ENCODE measurements around the gene MYO1H.
"Not testable (repeated sequence)": the region's sequence is repeated elsewhere in the genome, so short reads cannot be mapped to it uniquely, and the experiment has no call there.

MYO1H gene

DNA sequence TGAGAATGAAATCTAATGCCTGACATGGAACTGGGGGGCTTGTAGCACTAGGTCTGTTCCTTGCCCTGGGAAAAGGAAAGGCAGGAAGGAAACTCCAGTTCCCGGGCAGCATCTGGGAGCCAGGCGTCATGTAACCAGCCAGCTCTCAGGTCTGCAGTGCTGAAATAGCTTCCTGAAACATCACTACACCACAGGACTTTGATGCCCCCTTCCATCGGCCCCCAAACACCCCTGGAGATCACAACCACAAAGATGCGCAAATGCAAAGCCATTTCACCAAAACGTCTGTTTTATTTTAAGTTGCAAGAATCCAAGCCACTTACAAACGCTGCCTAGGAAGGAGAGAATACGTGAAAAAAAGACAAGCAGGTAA lies 88.5 kb downstream of the MYO1H start:
- POLR2A ChIA-PET, result no interaction called here

GRCh38 chr12:109439181-109439580 lies 91.5 kb downstream of the MYO1H start:
- ChIA-PET CTCF (interaction anchor here (1.3 to 9.6 kb wide), 2 partner anchors 11 kb away, joined by 4 to 61 read pairs; no protein-coding TSS in a partner anchor), POLR2A (no interaction called here)
- no peak for TF ChIP-seq CTCF (IDR thresholded peaks at IDR 0.05; ENCODE audit: insufficient read depth, low read length, missing control alignments)
- no peak for DNase-seq (ENCODE audit: low read depth, low spot score)
- no peak overlapping the region for H3K4me3 ChIP-seq (ENCODE audit: low read depth, low read length)

More for the DNA sequence above, 88.5 kb downstream of the MYO1H start:
- DNase-seq (ENCODE audit: low read depth, low spot score), result no peak
- no peak overlapping the region for H3K4me3 ChIP-seq (ENCODE audit: low read depth, low read length)
- no peak for TF ChIP-seq CTCF (IDR thresholded peaks at IDR 0.05; ENCODE audit: insufficient read depth, low read length, missing control alignments)
- CTCF ChIA-PET, result interaction anchor here (0.6 to 9.8 kb wide), 6 partner anchors 14 to 339 kb away, joined by 3 to 199 read pairs (median 5); partner anchors contain the start of genes KCTD10 and UBE3B

DNA sequence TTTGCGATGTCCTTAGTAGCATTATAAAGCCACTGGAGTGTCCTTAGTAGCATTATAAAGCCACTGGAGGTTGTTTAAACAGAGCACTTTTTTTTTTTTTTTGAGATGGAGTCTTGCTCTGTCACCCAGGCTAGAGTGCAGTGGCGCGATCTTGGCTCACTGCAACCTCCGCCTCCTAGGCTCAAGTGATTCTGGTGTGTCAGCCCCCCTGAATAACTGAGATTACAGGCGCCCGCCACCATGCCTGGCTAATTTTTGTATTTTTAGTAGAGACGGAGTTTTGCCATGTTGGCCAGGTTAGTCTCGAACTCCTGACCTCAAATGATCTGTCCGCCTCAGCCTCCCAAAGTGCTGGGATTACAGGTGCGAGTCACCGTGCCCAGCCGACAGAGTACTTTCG lies 92.3 kb downstream of the MYO1H start:
- DNase-seq (ENCODE audit: low read depth, low spot score); POLR2A ChIA-PET; H3K4me3 ChIP-seq (ENCODE audit: low read depth, low read length): not testable (repeated sequence)
- CTCF ChIA-PET, result interaction anchor here (1.3 to 9.6 kb wide), 2 partner anchors 10 to 12 kb away, joined by 4 to 61 read pairs; no protein-coding TSS in a partner anchor

- ChIA-PET POLR2A (no interaction called here), CTCF (interaction anchor here (0.7 to 9.6 kb wide), 2 partner anchors 10 to 13 kb away, joined by 3 to 61 read pairs; no protein-coding TSS in a partner anchor)
- H3K4me3 ChIP-seq (ENCODE audit: low read depth, low read length), result no peak overlapping the region
- TF ChIP-seq CTCF (IDR thresholded peaks at IDR 0.05; ENCODE audit: insufficient read depth, low read length, missing control alignments), result no peak
- DNase-seq (ENCODE audit: low read depth, low spot score), result no peak
Observed at GRCh38 chr12:109440851-109441490, 93.3 kb downstream of the MYO1H start.

- POLR2A ChIA-PET, result interaction anchor here (1.4 to 2.6 kb wide), 2 partner anchors 19 to 33 kb away, joined by 5 to 14 read pairs; partner anchors contain the start of genes KCTD10 and UBE3B
- no peak for TF ChIP-seq CTCF (IDR thresholded peaks at IDR 0.05; ENCODE audit: insufficient read depth, low read length, missing control alignments)
- no peak for DNase-seq (ENCODE audit: low read depth, low spot score)
- CTCF ChIA-PET, result interaction anchor here (0.9 to 9.6 kb wide), 8 partner anchors 9 to 154 kb away, joined by 3 to 61 read pairs (median 4); partner anchors contain the start of genes KCTD10 and UBE3B
- H3K4me3 ChIP-seq (ENCODE audit: low read depth, low read length), result no peak overlapping the region
Observed at GRCh38 chr12:109443794-109444193, 96.1 kb downstream of the MYO1H start.

DNA sequence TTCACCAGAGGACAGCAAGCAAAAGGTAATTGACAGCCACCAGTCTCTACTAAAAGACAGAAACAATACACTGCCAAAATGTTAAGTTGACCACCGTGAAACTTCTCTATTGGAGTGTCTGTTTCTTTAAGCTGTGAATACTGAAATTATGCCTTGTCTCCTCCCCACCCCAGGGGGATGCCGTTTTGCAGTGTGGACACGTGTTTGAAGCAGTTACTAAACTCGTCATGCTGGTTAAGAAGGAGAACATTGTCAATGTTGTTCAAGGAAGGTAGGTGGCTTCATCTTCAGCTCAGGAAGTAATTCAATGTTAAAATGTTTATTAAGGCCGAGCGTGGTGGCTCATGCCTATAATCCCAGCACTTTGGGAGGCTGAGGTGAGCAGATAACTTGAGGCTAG lies 96.6 kb downstream of the MYO1H start:
- H3K4me3 ChIP-seq (ENCODE audit: low read depth, low read length), result no peak overlapping the region
- no peak for TF ChIP-seq CTCF (IDR thresholded peaks at IDR 0.05; ENCODE audit: insufficient read depth, low read length, missing control alignments)
- ChIA-PET CTCF (interaction anchor here (0.9 to 9.6 kb wide), 7 partner anchors 10 to 153 kb away, joined by 3 to 61 read pairs (median 5); no protein-coding TSS in a partner anchor), POLR2A (interaction anchor here (1.4 to 2.6 kb wide), 2 partner anchors 19 to 33 kb away, joined by 5 to 14 read pairs; partner anchors contain the start of genes KCTD10 and UBE3B)
- no peak for DNase-seq (ENCODE audit: low read depth, low spot score)
